Activated T-cell treated with anti-CD3 and anti-CD28 coated beads for 4 hours (primary cell): ENCODE results near the gene ELOVL2.
"Not testable (repeated sequence)": the region's sequence is repeated elsewhere in the genome, so short reads cannot be mapped to it uniquely, and the experiment has no call there.

Experiments used
- DNase-seq: peaks from one replicate; pipeline ENCODE4 v3.0.0-alpha.2; 2020

The ELOVL2 gene

GRCh38 chr6:11017090-11017489 lies 27.0 kb downstream of the ELOVL2 start:
- DNase-seq, result no peak

- no peak for DNase-seq
These were observed 27.7 kb downstream of the ELOVL2 start for GRCh38 chr6:11016452-11016851.

GRCh38 chr6:11015102-11015501 lies 29.0 kb downstream of the ELOVL2 start:
- DNase-seq, result no peak

GRCh38 chr6:11013721-11014070 lies 30.4 kb downstream of the ELOVL2 start:
- no peak for DNase-seq

- no peak for DNase-seq
These were observed 31.0 kb downstream of the ELOVL2 start for GRCh38 chr6:11012976-11013720.

GRCh38 chr6:11012295-11012754 lies 31.8 kb downstream of the ELOVL2 start:
- no peak for DNase-seq

GRCh38 chr6:11011787-11012234 lies 32.3 kb downstream of the ELOVL2 start:
- DNase-seq, result no peak

- DNase-seq, result no peak
These were observed 34.8 kb downstream of the ELOVL2 start for GRCh38 chr6:11009353-11009752.

GRCh38 chr6:11008821-11009220 lies 35.3 kb downstream of the ELOVL2 start:
- no peak for DNase-seq

GRCh38 chr6:11007715-11008608 lies 36.1 kb downstream of the ELOVL2 start:
- no peak for DNase-seq

- DNase-seq, result no peak
These were observed 38.0 kb downstream of the ELOVL2 start for GRCh38 chr6:11006061-11006460.

- not testable (repeated sequence) for DNase-seq
These were observed 40.8 kb downstream of the ELOVL2 start for GRCh38 chr6:11003297-11003696.

GRCh38 chr6:11002176-11002575 lies 41.9 kb downstream of the ELOVL2 start:
- DNase-seq, result no peak

GRCh38 chr6:10999994-11000393 lies 44.1 kb downstream of the ELOVL2 start:
- DNase-seq, result no peak

- no peak for DNase-seq
These were observed 48.9 kb downstream of the ELOVL2 start for GRCh38 chr6:10995114-10995707.

GRCh38 chr6:10993896-10994295 lies 50.2 kb downstream of the ELOVL2 start:
- no peak for DNase-seq

GRCh38 chr6:10991115-10991514 lies 53.0 kb downstream of the ELOVL2 start:
- DNase-seq, result no peak

GRCh38 chr6:10989587-10989986 lies 54.5 kb downstream of the ELOVL2 start:
- no peak for DNase-seq

- not testable (repeated sequence) for DNase-seq
These were observed 59.1 kb downstream of the ELOVL2 start for GRCh38 chr6:10984959-10985358.

GRCh38 chr6:10981409-10981808 lies 62.7 kb downstream of the ELOVL2 start:
- no peak for DNase-seq

- DNase-seq, result no peak
These were observed 64.5 kb downstream of the ELOVL2 start for GRCh38 chr6:10979603-10980002.

GRCh38 chr6:10977231-10977968 lies 66.7 kb downstream of the ELOVL2 start:
- no peak for DNase-seq

GRCh38 chr6:10976571-10976970 lies 67.5 kb downstream of the ELOVL2 start:
- DNase-seq, result no peak
